ENCODE measurements around the gene RUBCNL.

The RUBCNL gene

GRCh38 chr13:46313024-46313423 is 74.0 kb downstream of the RUBCNL start:
- Histone ChIP-seq H3K27ac (no peak overlapping the region), H3K9me3 (ENCODE audit: severe bottlenecking) (no peaks in the 10 kb centered on the region), H3K36me3 (no peaks in the 10 kb centered on the region), H3K27me3 (ENCODE audit: insufficient read depth, low read depth, severe bottlenecking) (no peaks in the 10 kb centered on the region), H3K4me3 (ENCODE audit: low read depth, low read length) (no peak overlapping the region)
- TF ChIP-seq CTCF (IDR thresholded peaks at IDR 0.05; ENCODE audit: low read depth, low read length) = no peak
- DNase-seq = no peak

GRCh38 chr13:46311217-46311616 is 75.8 kb downstream of the RUBCNL start:
- Histone ChIP-seq H3K4me3 (ENCODE audit: low read depth, low read length) (no peak overlapping the region), H3K9me3 (ENCODE audit: severe bottlenecking) (no peaks in the 10 kb centered on the region), H3K27ac (no peak overlapping the region), H3K36me3 (no peaks in the 10 kb centered on the region), H3K27me3 (ENCODE audit: insufficient read depth, low read depth, severe bottlenecking) (no peaks in the 10 kb centered on the region)
- no peak for DNase-seq
- TF ChIP-seq CTCF (IDR thresholded peaks at IDR 0.05; ENCODE audit: low read depth, low read length) = no peak

GRCh38 chr13:46310066-46310465 is 77.0 kb downstream of the RUBCNL start:
- no peaks in the 10 kb centered on the region for H3K9me3 ChIP-seq (ENCODE audit: severe bottlenecking)

DNA sequence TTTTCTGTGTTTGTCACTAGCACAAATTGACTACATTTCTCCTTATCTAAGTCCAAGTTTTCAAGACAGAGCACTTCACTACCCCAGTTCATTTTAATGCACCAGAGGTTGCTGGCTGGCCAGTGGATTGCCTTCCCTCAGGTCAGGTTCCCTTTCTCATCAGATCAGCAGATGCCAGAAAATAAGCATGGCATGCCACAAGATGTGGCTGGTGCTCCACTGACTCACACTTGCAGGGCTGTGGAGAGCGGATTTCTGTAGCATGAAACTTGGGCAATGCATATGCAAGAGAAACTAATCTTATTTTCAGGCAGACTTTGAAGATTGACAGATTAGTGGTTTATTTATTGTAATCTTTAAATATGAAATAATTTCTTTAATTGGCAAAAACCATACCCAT is 79.5 kb downstream of the RUBCNL start:
- no peak for DNase-seq
- no peak for TF ChIP-seq CTCF (IDR thresholded peaks at IDR 0.05; ENCODE audit: low read depth, low read length)
- Histone ChIP-seq H3K4me3 (ENCODE audit: low read depth, low read length) (no peak overlapping the region), H3K36me3 (no peaks in the 10 kb centered on the region), H3K9me3 (ENCODE audit: severe bottlenecking) (no peaks in the 10 kb centered on the region), H3K27me3 (ENCODE audit: insufficient read depth, low read depth, severe bottlenecking) (no peaks in the 10 kb centered on the region), H3K27ac (no peak overlapping the region)

More at GRCh38 chr13:46310066-46310465, 77.0 kb downstream of the RUBCNL start:
- no peak overlapping the region for H3K27ac ChIP-seq
- H3K36me3 ChIP-seq = no peaks in the 10 kb centered on the region
- TF ChIP-seq CTCF (IDR thresholded peaks at IDR 0.05; ENCODE audit: low read depth, low read length) = no peak
- no peak overlapping the region for H3K4me3 ChIP-seq (ENCODE audit: low read depth, low read length)
- no peak for DNase-seq
- H3K27me3 ChIP-seq (ENCODE audit: insufficient read depth, low read depth, severe bottlenecking) = no peaks in the 10 kb centered on the region

DNA sequence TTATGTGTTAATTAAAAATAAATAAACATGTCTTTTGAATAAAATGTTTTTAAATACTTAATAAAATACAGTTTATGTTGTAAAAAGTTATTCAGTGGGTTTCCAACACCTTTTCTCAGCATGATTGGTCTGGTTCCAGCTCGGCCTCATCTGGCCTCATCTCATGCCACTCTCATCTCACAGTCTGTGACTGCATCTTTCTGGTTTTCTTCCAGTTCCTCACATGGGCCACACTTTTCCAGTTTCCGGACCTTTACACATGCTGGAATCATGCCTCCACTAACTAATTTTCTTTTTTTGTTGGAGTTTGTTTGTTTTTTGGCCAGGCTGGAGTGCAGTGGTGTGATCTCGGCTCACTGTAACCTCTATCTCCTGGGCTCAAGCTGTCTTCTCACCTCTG is 82.5 kb downstream of the RUBCNL start:
- Histone ChIP-seq H3K9me3 (ENCODE audit: severe bottlenecking) (peaks cover 3% of the 10 kb centered on the region), H3K36me3 (no peaks in the 10 kb centered on the region), H3K4me3 (ENCODE audit: low read depth, low read length) (no peak overlapping the region), H3K27me3 (ENCODE audit: insufficient read depth, low read depth, severe bottlenecking) (no peaks in the 10 kb centered on the region), H3K27ac (no peak overlapping the region)
- DNase-seq = no peak
- TF ChIP-seq CTCF (IDR thresholded peaks at IDR 0.05; ENCODE audit: low read depth, low read length) = no peak

- Histone ChIP-seq H3K27me3 (ENCODE audit: insufficient read depth, low read depth, severe bottlenecking) (no peaks in the 10 kb centered on the region), H3K9me3 (ENCODE audit: severe bottlenecking) (peaks cover 3% of the 10 kb centered on the region), H3K4me3 (ENCODE audit: low read depth, low read length) (no peak overlapping the region), H3K36me3 (no peaks in the 10 kb centered on the region), H3K27ac (no peak overlapping the region)
- no peak for TF ChIP-seq CTCF (IDR thresholded peaks at IDR 0.05; ENCODE audit: low read depth, low read length)
- no peak for DNase-seq
These were observed 83.2 kb downstream of the RUBCNL start for GRCh38 chr13:46303742-46304385.

Data from WERI-Rb-1 (cell line).